LNCAP (cell line): ENCODE results near the gene PLEKHH1.

Source experiments
- CTCF ChIP-seq: fragments of 450-650 bp; IDR thresholded peaks from 2 replicates; pipeline ENCODE4 v1.5.1; 2017; ENCODE audit warnings: mild to moderate bottlenecking

Gene PLEKHH1

GRCh38 chr14:67532998-67533753 lies at the start of gene PLEKHH1:
Gene PLEKHH1, plus strand, starts transcription at chr14:67533290. Its CDS starts 8,578 bp downstream, at chr14:67541868.
- TF ChIP-seq CTCF, result peak; percentile 22; the same call in 1 of the 2 replicates

GRCh38 chr14:67483579-67484285 lies 49.4 kb upstream of the PLEKHH1 start:
- TF ChIP-seq CTCF, result no peak

GRCh38 chr14:67485501-67486095 lies 47.5 kb upstream of the PLEKHH1 start:
- TF ChIP-seq CTCF, result no peak

- no peak for TF ChIP-seq CTCF
These were observed 46.2 kb upstream of the PLEKHH1 start for GRCh38 chr14:67486890-67487289.

- no peak for TF ChIP-seq CTCF
These were observed 45.8 kb upstream of the PLEKHH1 start for GRCh38 chr14:67487332-67487731.

- TF ChIP-seq CTCF, result no peak
These were observed 44.9 kb upstream of the PLEKHH1 start, which contains the start of gene TMEM229B for GRCh38 chr14:67487937-67488893. Gene TMEM229B, minus strand, starts transcription at chr14:67488721. Its CDS starts 14,798 bp downstream, at chr14:67473923.

GRCh38 chr14:67490196-67490595 lies 42.9 kb upstream of the PLEKHH1 start:
- TF ChIP-seq CTCF, result no peak
